ENCODE measurements around the gene CTSW.
"Not testable (repeated sequence)": the region's sequence is repeated elsewhere in the genome, so short reads cannot be mapped to it uniquely, and the experiment has no call there.

Gene CTSW

GRCh38 chr11:65885808-65886536 is 6.3 kb downstream of the CTSW start:
- no peak for DNase-seq (ENCODE audit: low read depth, low spot score)

- DNase-seq (ENCODE audit: low read depth, low spot score) = no peak
Observed at GRCh38 chr11:65886826-65887722, 7.4 kb downstream of the CTSW start.

DNA sequence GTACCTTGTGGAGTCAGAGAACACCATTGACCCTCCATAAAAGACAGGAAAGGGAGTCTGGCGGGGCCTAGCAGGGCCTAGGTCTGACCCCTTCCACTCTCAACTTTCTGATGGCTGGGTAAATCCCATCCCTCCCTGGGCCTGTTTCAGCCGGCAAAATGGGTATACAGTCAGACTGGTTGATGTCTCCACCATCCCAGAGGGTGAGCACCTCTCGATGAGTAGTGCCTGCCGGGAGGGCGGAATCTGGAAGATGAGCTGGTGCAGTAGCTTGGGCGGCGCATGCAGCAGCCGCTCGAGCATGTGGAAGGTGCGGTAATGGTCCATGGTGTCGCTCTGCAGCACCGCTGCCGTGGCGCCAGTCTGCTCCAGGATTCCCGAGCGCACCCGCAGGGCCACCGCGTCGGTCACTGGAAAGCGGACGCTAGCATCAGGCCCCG is 8.1 kb downstream of the CTSW start:
- no peak for DNase-seq (ENCODE audit: low read depth, low spot score)

GRCh38 chr11:65888163-65888814 is 8.7 kb downstream of the CTSW start, which contains the start of gene FIBP:
Gene FIBP, minus strand, starts transcription at chr11:65888471. Its CDS starts 53 bp downstream, at chr11:65888418.
- peak; percentile 81 for DNase-seq (ENCODE audit: low read depth, low spot score)

DNA sequence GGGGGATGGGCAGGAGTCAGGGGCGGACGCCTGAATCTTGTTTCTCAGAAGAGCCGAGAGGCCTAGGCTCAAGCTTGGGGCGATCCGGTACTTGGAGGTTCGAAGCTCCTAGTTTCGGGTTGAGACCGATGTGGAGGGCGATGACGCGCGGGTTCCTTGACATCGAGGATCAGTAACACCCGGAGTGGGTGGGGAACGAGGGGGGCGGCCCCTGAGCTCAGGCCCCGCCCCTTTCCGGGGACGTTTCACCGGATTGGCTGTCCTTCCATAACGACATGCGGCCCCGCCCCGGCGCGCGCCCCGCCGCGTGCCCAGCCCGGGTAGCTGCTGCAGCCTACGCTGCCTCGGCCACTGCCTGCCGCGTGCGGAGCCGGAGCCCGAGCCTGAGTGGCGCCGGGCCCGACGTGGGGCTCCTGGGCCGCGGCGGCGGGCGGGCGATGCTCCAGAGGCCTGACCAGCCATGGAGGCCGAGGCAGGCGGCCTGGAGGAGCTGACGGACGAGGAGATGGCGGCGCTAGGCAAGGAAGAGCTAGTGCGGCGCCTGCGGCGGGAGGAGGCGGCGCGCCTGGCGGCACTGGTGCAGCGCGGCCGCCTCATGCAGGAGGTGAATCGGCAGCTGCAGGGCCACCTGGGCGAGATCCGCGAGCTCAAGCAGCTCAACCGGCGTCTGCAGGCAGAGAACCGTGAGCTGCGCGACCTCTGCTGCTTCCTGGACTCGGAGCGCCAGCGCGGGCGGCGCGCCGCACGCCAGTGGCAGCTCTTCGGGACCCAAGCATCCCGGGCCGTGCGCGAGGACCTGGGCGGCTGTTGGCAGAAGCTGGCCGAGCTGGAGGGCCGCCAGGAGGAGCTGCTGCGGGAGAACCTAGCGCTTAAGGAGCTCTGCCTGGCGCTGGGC is 10.9 kb downstream of the CTSW start, which contains the start of gene CCDC85B:
Gene CCDC85B (plus strand): TSS at position 350 of the 895 bp plus-strand sequence. CDS start 111 bp downstream, at position 461.
- DNase-seq (ENCODE audit: low read depth, low spot score) = no peak

DNA sequence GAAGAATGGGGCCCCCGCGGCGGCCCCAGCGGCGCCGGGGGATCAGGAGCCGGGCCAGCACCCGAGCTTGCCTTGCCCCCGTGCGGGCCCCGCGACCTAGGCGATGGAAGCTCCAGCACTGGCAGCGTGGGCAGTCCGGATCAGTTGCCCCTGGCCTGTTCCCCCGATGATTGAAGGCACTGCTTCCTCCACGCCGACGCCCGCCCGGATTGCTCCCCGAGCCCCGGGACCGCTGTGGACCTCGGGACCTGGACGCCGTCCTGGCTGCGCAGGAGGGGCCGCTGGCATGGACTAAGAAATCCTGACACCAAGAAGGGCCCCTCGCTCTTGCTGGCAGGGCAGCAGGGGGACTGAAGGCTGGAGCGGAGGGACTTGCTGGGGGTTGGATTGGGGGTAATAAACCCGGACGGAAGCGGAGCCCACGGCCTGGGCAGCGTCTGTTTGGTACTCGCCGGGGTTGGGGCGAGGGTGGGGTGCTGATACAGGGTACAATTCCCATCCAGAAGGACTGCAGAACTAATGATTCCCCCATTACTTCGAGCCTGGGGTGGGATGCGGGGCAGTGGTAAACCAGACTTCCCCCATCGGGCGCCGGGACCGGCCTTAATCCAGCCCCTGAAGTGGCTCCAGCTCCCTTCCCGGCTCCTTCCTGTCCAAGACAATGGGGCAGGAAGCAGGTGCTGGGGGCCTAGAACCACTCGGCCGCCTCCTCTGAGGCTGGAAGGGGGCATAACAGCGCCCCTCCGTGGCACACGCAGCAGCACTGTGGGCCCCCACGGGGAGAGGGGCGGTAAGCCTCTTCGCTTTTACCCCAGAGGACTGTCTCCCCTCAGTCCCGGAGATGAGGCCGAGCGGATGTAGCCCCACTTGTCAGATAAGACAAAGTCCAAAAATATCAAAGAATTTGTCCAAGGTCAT is 11.8 kb downstream of the CTSW start:
- no peak for DNase-seq (ENCODE audit: low read depth, low spot score)

DNA sequence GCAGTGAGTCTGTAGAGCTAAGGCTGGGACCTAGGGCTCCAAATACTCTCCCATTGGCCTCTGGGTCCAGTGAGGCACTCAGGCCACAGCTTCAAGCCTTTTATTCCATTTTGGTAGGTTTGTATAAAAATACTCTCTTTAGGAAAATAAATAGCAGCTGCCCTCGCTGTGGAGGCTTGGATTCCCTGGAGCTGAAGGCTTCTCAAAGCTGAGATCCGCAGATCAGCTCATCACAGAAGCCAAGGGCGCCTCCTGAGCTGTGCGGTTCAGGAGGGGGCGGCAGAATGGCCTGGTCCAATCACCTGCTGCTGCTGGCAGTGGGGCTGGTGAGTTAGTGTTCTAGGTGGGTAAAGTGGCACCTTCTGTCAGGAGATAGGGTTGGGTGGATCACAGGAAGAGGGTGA is 12.5 kb downstream of the CTSW start:
- not testable (repeated sequence) for DNase-seq (ENCODE audit: low read depth, low spot score)

- DNase-seq (ENCODE audit: low read depth, low spot score) = no peak
Observed at GRCh38 chr11:65892661-65893317, 13.2 kb downstream of the CTSW start.

DNA sequence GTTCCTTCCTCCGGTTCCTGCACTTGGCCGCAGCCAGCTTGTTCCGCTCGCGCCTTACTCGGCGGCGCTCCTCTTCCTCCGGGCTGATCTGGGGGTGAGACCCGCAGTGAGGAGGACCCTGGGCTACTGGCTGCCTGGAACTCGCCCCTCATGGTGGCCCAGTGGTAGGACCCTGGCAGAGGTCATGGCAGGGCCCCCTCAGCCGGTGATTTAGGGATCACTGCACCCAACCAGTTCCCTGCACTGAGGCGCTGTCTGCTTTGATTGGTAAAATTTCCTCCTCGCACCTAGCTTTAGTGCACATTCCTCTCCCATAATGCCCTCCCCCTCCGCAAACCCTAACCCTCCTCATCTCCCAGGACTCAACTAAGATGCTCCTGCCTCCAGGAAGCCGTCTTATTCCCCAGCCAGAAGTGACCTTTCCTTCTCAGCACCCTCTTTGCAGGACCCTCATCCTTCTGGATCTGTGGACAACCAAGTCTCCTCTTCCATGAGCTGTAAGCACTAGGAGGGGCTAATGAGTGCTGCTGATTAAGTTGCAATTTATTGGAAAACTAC is 14.5 kb downstream of the CTSW start:
- DNase-seq (ENCODE audit: low read depth, low spot score) = no peak

DNA sequence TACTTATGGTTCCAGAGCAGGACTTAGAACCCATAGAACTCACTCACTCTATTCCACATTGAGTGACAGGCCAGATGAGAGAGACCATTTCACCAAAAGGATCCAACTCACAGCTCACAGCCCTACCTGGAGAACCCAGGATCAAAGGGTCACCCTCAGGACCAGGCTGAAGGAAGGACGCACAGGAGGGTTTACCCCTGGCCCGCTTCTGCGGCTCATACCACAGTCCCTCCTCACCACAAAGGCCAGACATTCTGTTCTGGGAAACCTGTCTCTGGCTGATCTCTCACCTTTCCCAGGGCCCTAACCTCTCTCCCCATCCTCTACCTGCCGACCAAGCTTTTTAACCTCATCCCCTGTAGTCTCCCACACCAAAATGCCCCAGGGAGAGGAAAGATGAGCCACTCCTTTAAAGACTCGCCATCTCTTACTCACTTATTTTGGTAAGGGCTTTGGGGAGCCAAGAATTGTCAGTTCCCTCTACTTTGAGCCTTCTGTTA is 15.9 kb downstream of the CTSW start:
- DNase-seq (ENCODE audit: low read depth, low spot score) = no peak

- DNase-seq (ENCODE audit: low read depth, low spot score) = no peak
Observed at GRCh38 chr11:65896034-65896999, 16.7 kb downstream of the CTSW start.

GRCh38 chr11:65897020-65897471 is 17.4 kb downstream of the CTSW start:
- DNase-seq (ENCODE audit: low read depth, low spot score) = no peak

GRCh38 chr11:65898656-65899355 is 19.2 kb downstream of the CTSW start:
- DNase-seq (ENCODE audit: low read depth, low spot score) = no peak

GRCh38 chr11:65899356-65900124 is 19.9 kb downstream of the CTSW start:
- DNase-seq (ENCODE audit: low read depth, low spot score) = no peak

- peak; percentile 75 for DNase-seq (ENCODE audit: low read depth, low spot score)
Observed at GRCh38 chr11:65900125-65900898, 20.7 kb downstream of the CTSW start, which contains the start of gene FOSL1. Gene FOSL1, minus strand, starts transcription at chr11:65900388. Its CDS starts 49 bp downstream, at chr11:65900339.

All from iPS DF 19.7 (cell line).